Amniotic epithelial cell (primary cell): ENCODE data around the gene TMEM87B.

Experiments used
- DNase-seq: peaks from one replicate; pipeline ENCODE4 v3.0.0-alpha.2; 2010; ENCODE audit warnings: low read depth

TMEM87B gene, protein sequence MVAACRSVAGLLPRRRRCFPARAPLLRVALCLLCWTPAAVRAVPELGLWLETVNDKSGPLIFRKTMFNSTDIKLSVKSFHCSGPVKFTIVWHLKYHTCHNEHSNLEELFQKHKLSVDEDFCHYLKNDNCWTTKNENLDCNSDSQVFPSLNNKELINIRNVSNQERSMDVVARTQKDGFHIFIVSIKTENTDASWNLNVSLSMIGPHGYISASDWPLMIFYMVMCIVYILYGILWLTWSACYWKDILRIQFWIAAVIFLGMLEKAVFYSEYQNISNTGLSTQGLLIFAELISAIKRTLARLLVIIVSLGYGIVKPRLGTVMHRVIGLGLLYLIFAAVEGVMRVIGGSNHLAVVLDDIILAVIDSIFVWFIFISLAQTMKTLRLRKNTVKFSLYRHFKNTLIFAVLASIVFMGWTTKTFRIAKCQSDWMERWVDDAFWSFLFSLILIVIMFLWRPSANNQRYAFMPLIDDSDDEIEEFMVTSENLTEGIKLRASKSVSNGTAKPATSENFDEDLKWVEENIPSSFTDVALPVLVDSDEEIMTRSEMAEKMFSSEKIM

DNA sequence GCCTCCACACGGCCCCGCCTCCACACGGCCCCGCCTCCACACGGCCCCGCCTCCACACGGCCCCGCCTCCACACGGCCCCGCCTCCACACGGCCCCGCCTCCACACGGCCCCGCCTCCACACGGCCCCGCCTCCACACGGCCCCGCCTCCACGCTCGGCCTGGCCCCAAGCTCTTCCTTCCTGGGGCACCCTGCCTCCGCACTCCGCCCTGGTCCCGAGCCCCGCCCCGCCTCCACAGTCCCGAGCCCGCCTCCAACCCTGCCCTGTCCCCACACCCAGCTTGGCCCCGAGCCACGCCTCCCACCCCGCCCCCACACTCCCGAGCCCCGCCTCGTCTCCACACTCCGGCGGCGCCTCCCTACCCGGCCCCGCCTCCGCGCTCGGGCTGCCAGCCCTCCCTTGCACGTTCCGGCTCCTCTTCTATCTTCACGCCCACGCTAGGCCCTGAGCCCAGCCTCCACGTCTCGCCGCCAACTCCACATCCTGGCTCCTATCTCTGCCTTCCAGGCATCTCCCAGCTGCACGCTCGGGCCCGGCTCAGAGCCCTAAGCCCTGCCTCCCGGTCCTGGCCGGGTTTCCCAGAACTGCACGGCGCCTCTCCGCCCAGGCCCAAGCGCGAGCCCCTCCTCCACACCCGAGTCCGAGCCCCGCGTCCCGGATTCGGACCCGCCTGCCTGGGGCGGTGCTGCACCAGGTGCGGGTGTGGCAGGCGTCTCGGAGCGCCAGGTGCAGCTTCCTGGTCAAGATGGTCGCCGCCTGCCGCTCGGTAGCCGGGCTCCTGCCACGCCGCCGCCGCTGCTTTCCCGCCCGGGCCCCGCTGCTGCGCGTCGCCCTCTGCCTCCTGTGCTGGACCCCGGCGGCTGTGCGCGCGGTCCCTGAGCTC is at the start of gene TMEM87B:
Gene TMEM87B, plus strand, starts transcription at position 423 of the 883 bp plus-strand sequence. Its CDS starts 323 bp downstream, at position 746.
- DNase-seq, result peak; percentile 96

DNA sequence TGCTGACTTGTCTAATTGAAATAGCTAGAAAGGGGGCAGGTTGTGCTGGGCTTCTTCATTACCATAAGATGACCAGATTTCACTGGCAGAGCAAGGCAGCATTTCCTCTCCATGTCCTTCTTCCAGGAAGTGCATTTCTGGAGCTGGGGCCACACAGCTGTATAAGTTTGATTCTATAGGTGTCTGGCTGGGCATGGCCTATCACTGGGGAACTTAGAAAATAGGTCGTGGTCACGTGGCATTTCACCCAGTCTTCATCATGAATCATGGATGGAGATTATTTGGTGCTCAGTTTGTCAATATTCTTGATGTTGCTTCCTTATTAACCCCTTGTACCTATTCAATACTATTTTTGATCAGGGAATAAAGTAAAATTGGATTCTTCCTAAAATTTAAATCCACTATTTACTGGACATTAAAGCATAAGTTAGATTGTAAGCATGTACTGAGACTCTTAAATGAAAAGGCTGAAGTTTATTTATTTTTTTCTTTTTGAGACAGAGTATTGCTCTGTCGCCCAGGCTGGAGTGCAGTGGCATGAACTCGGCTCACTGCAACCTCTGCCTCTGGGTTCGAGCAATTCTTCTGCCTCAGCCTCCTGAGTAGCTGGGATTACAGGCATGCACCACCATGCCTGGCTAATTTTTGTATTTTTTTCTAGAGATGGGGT is 49.5 kb upstream of the TMEM87B start:
- DNase-seq, result no peak

DNA sequence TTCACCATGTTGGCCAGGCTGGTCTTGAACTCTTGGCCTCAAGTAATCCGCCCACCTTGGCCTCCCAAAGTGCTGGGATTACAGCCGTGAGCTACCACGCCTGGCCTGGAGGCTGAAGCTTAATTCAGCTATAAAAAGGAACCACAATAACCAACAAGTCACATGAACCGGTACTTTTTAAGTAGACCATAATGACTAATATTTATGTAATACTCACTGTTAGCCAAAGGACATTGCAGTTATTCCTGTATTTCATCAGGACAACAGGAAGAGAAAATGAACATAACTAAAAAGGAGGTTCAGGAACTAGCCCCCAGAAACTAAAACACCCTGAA is 49.0 kb upstream of the TMEM87B start:
- DNase-seq, result peak; percentile 81

DNA sequence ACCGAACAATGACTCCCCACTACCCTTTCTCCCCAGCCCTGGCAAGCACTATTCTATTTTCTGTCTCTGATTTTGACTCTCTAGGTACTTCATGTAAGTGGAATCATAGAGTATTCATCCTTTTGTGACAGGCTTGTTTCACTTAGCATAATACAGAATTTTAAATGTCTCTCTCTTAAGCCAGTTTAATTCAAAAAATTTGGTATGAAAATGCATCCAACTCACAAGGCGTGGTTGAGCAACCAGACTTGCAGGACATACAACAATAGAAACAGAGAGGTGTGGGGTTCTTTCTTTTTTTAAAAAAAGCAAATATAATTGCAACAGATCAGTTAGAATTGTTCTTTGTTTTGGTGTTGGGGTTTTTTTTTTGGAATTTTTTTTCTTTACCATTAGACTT is 47.6 kb upstream of the TMEM87B start:
- DNase-seq, result no peak

DNA sequence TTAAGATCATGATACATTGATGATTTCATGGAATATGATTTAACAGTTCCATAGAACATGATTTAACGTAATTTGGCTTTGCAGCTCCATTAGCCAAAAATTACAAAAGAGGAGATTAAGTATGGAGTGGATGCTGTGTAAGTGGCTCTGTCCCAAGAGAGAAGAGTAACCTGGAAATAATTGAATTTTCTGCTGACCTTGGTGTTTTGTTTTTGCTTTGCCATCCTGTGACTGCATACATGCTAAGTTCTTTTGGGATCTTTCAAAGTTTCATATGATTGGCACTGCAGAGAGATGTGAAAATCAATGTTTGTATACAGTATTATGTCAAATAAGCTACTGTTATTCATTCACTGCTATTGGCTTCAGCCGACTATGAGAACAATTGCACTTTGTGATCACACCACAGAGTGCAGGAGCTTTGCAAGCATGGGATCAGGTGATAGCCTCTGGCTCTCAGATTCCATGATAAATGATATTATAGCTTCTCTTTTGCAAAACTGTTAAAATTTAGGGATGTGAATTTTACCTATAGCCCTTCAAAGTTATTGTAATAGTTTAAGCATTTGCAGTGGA is 46.1 kb upstream of the TMEM87B start:
- DNase-seq, result no peak

DNA sequence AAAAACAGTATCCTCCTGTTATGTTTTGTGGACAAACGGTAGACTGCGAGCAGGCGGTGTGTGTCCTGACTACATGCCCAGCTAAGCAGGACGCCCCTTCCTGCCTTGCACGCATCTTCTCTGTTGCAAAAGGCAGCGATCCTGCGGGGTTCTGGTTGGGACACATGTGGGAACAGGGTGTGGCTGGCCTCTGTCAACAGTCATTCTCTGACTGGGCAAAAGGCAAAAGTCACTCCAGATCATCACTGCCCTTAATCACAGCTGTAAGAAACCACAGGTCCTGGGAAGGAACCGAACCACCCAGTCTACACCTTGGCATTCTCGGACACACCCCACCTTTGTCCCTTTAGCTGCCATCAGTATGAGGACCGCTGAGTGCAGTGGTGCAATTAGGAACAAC is 44.3 kb upstream of the TMEM87B start:
- DNase-seq, result no peak

DNA sequence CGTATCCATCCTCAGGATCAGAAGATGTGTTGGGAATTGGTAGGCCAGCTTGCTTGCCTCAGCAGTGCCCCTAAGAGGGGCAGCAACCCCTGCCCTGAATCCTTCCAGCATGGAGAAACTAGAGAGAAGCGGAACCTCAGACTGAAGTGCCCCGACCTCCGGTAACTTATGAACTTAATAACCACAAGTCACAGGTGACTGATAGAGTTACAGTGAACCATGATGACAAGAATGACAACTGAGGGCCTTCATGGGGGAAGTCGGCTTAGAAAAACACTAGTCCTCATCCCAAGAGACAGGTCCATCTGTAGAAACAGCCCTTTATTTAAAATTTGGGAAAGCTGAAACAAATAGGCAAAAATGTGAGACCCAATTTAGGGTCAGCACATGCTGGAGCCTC is 42.5 kb upstream of the TMEM87B start:
- no peak for DNase-seq

DNA sequence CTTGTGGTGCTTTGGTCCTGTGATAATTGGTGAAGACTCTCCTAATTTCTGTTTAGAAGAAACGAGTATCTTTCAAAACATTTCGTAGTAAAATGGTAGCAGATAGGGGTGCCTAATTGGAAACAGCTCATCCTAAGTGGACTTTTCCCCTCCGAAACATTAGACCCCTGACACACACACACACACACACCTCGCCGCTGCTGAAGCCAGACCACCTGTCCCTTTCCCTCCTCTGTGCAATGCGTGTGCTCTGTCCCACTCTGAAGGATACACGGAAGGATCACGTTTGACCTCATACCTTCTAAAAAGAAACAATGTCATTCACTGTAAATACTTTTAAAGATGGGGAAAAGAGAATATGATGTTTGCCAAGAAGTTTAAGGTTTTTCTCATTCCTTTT is 36.2 kb upstream of the TMEM87B start:
- DNase-seq, result no peak

DNA sequence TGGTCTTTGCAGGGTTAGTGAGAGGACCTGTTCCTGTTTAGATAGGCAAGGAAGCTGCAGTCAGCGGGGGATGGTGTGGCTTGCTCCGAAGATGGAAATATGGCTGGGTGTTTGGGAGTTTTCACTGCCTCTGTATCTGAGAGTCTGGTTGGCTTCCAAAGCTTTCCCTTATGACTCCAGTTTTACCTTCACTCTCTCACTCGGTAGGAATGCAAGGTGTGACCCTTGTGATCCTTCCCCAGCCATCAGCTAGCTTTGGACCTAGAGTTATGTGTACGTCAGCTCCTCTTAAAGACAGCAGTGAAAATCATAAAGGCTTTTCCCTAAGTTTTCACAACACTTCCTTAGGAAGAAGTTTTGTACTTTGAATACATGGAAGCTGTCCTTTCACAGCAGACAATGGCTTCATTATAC is 35.5 kb upstream of the TMEM87B start:
- no peak for DNase-seq

DNA sequence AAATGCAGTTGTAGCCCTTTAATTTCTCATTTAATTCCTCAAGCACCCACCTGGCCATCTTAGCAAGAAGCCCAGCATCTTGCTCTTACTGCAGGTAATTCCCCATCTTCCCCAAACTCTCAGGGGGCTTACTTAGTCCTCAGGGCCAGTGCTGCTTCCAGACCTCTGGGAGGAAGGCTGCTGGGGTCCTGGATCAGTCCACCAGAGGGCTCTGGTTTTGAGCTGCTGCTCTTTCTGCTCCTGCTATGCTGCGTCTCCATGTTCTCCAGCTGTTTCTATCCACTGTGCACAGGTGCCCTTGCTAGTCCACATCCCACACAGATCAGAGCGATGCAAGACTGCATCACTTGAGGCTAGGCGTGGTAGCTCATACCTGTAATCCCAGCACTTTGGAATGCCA is 34.5 kb upstream of the TMEM87B start:
- DNase-seq, result no peak

DNA sequence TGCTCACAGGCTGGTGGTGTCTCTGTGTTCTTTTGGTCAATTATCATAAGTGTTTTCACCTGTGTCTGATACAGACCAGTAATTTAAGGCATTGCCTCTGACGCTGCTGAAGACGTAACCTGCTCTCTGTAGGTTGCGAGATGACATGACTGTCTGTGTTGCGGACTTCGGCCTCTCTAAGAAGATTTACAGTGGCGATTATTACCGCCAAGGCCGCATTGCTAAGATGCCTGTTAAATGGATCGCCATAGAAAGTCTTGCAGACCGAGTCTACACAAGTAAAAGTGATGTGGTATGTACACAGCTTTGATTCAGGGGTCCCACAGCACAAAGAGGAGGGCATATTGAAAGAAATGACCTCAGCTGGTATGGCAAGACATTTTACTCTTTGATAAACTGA is 33.8 kb upstream of the TMEM87B start:
- no peak for DNase-seq

DNA sequence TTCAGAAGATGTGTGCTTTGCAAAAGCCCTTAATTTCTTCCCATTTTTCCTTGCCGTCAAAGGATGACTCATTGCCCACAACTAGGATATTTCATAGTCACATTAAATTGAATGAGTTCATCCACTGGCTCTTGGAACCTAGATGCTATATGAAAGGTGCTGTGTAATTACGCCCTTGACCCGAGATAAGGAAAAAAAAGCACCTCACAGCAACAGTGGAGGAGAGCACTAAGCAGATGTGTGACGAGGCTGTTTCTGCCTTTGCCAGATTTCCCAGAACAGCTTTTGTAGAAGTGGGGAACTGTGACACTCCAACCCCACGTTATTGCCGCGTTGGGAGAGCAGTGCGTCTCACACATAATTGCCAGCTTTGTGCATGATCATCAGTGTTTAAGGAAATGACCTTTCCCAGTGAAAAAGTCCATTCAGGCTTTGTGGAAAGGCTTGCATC is 33.3 kb upstream of the TMEM87B start:
- DNase-seq, result peak; percentile 63

DNA sequence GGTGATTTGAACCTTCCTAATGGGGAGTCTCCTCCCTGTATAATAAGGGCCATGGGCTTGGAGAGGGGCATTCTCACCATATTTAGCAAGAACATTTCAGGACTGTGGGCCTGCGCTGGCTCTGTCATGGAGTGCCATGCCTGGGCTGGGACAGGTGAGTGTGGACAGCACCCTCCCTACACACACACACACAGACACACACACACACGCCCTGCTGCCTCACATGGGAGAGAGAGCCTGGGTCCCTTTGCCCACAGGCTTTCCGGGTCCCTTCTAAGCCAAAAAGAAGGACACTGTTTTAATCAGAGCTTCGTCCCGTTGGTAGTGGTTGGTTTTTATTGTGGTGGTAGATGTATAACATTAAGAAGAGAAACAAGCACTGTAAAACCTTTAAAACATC is 31.4 kb upstream of the TMEM87B start:
- no peak for DNase-seq

DNA sequence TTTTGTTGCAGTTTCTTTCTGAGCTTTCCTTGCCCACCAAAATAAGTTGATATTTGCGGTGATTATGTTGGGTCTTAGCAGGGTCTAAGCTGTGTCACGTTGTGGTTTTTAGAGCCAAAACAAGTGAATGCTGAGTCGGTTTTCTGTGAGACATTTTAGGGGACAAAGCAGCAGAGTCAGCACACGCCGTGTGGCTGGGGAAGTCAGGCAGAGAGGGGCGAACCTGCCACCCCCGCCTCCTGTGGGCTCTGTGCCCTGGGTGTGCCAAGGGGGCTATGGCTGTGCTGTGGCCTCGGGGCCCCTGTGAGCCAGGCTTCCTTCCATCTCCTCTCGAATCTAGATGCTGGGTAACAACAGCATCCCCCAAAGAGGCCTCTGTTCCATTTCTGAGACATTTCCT is 30.8 kb upstream of the TMEM87B start:
- DNase-seq, result no peak

DNA sequence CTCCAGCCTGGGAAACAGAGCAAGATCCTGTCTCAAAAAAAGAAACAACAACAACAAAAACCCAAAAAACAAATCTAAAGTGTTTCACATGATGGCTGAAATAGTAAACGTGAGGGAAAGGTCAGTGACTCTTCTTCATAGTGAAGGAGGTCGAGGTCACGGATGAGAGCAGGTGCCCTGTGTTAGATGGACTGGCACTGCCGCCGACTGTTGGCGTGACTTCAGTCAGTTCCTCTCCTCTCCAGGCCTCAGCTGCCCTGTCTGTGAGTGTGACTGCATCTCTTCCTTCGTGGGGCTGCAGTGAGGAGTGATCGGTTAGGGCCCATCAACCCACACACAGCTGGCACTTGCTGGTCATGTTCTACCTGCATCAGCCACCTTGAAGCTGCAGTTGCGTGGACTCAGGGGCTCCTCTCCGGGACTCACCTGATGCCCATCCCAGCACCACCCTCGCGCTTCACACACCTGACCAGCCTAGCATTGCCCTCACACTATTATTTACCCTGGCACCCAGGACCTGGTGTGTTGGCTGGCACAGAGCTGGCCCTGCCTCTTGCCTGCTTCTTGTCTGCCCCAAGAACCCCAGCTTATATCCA is 30.1 kb upstream of the TMEM87B start:
- no peak for DNase-seq

DNA sequence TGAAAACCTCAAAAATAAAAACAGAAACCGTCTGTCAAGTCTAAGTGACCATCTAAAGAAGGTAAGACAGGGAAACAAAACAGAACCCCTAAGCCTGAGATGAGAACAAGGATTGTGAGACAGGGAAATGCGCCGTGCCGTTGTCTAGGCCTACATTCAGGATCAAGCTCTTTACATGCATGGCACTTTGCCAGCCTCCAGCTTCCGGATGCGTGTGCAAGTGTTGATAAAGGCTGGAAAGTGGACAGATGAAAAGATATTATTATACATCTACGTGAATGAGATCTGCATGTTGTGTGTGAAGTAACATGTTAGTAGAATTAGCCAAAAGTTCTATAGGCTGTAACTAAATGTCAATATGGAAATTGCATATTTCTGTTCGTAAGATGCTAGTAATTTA is 28.6 kb upstream of the TMEM87B start:
- no peak for DNase-seq

DNA sequence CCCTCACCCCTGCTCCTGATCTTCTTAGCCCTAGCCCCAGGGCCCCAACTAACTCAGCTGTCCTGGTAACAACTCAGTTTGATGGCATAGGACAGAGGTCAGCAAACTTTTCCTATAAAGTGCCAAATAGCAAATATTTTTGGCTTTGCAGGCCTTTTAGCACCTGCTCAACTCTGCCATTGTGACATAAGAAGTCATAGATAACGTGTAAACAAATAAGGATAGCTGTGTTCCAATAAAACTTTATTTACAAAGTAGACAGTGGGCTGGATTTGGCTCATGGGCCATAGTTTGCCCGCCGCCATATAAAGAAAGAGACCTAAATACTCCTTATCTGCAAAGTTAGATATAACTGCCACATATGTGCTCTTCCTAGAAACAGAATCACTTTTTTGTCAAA is 27.3 kb upstream of the TMEM87B start:
- DNase-seq, result no peak

DNA sequence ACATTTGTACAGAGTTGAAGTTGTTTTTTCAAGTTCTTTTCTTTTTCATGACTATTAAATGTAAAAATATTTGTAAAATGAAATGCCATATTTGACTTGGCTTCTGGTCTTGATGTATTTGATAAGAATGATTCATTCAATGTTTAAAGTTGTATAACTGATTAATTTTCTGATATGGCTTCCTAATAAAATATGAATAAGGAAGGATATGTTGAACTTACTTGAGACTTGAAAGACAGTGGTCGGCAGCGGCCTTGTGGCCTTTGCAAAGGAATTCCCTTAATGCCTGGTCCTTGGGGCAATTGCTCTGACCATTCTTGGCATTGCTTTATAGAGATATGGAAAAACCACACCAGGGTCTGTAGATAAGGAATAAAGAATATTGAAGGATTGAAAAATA is 25.9 kb upstream of the TMEM87B start:
- peak; percentile 20 for DNase-seq

DNA sequence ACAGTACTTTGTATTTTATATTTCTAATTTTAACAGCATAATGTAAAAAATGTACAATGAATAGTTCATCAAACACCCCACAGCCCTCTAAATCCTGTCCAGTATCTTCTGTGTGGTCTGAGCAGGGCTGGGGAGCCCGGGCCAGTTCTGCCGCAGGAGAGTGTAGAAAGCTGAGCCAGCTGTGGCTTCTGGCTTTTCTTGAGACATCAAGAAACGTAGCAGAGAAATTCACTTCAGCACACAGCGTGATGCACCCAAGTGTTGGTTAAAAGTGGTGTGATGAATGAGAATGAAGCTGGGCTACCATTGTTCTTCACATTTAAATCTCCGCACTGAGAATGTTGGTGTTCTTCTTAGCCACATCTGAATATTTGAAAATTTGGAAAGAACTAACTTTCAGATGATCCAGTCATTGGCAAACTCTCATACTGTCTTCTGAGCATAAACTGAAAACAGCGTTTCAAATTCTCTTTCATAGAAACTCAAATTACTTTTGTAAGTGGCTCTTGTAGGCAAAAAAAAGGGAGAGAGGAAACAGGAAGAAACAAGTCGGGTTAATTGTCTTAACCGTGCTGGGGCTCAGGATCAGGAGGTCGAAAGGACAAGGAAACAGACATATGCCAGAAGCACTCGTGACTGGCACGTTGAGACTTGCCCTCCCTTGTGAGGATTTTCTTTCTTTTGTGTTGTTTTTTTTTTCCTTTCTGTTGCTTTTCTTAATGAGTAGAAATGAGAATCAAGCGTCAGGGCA is 23.4 kb upstream of the TMEM87B start:
- DNase-seq, result peak; percentile 53

DNA sequence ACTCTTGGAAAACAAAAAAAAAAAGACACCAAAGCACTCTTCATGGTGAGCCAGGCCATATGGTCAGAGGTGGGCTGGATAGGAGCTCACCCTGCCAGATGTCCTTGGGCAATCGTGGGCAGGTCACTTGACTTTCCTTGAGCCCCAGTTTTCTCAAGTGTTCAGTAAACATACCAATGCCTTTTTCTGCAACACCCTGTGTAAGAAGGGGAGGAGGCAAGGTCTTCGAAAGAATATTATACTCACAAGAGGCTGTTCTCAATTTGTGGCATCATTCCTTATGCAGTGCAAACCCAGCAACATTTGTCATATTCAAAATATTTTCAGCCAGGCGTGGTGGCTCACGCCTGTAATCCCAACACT is 22.9 kb upstream of the TMEM87B start:
- DNase-seq, result peak; percentile 56
